ENCODE results near the gene SLC27A3. TPM values are rescaled to one million over a fixed set of nuclear protein-coding genes. Genes with fewer than 3 reads are reported as not detected.

The SLC27A3 gene
- polyA plus RNA-seq, 2 of the 4 experiments (the other 2 are of a cell fraction), result 1.3 to 2.1 TPM

GRCh38 chr1:153754266-153754665 lies 20.9 kb upstream of the SLC27A3 start:
- H3K4me1 ChIP-seq, result no peaks in the 10 kb centered on the region
- no peaks in the 10 kb centered on the region for H3K9me3 ChIP-seq
- H3K4me2 ChIP-seq, result no peak overlapping the region
- FAIRE-seq (no peak), ATAC-seq (no peak), DNase-seq (ENCODE audit: low read depth in 1 of 2, low spot score in 1 of 2) (no peak)
- no peak overlapping the region for H3K4me3 ChIP-seq
- 88% methylated on average over 2 of the region's 2 CpGs for WGBS (ENCODE audit: missing lambda C conversion rate)
- TF ChIP-seq SREBF2 (IDR thresholded peaks at IDR 0.05) (no peak), CHD4 (IDR thresholded peaks at IDR 0.05; ENCODE audit: borderline replicate concordance) (no peak), HOXB13 (CRISPR knock-in tag; IDR thresholded peaks at IDR 0.05; ENCODE audit: low read depth) (no peak), NPAS2 (CRISPR knock-in tag; IDR thresholded peaks at IDR 0.05; ENCODE audit: borderline replicate concordance) (no peak), RAD21 (conservative IDR thresholded peaks at IDR 0.05 in 1 of 2, IDR thresholded peaks at IDR 0.05 in 1 of 2) (no peak), POLR2A (IDR thresholded peaks at IDR 0.05; ENCODE audit: low read length) (no peak), ATOH8 (CRISPR knock-in tag; IDR thresholded peaks at IDR 0.05; ENCODE audit: low read depth) (no peak), FOXS1 (CRISPR knock-in tag; IDR thresholded peaks at IDR 0.05) (no peak), HDAC2 (IDR thresholded peaks at IDR 0.05) (no peak), MAFK (IDR thresholded peaks at IDR 0.05; ENCODE audit: partially characterized antibody) (no peak), BHLHE40 (IDR thresholded peaks at IDR 0.05; ENCODE audit: low read depth, low read length) (no peak), KDM1A (IDR thresholded peaks at IDR 0.05; ENCODE audit: low read depth) (no peak), JUNB (IDR thresholded peaks at IDR 0.05) (no peak), ZC3H11A (IDR thresholded peaks at IDR 0.05) (no peak), CHD2 (IDR thresholded peaks at IDR 0.05; ENCODE audit: low read length, partially characterized antibody) (no peak), MAZ (IDR thresholded peaks at IDR 0.05; ENCODE audit: borderline replicate concordance, low read depth, low read length) (no peak), TFCP2L1 (CRISPR knock-in tag; IDR thresholded peaks at IDR 0.05) (no peak)
- ChIA-PET POLR2A (no interaction called here), CTCF (interaction anchor here (1.0 to 6.9 kb wide), 7 partner anchors 9 to 402 kb away, joined by 3 to 33 read pairs (median 5); partner anchors contain the start of gene NPR1)
- no peak overlapping the region for H3K27ac ChIP-seq

- Histone ChIP-seq H3K4me2 (no peak overlapping the region), H3K4me1 (no peaks in the 10 kb centered on the region), H3K27ac (no peak overlapping the region), H3K9me3 (no peaks in the 10 kb centered on the region), H3K4me3 (no peak overlapping the region)
- TF ChIP-seq CEBPB (IDR thresholded peaks at IDR 0.05) (no peak), CHD2 (IDR thresholded peaks at IDR 0.05; ENCODE audit: low read length, partially characterized antibody) (no peak), USF2 (IDR thresholded peaks at IDR 0.05) (no peak), ZSCAN20 (CRISPR knock-in tag; IDR thresholded peaks at IDR 0.05) (no peak), BHLHE40 (IDR thresholded peaks at IDR 0.05; ENCODE audit: low read depth, low read length) (no peak), RAD21 (conservative IDR thresholded peaks at IDR 0.05 in 1 of 2, IDR thresholded peaks at IDR 0.05 in 1 of 2) (no peak), HMGXB4 (CRISPR knock-in tag; IDR thresholded peaks at IDR 0.05; ENCODE audit: borderline replicate concordance) (no peak), KDM5A (IDR thresholded peaks at IDR 0.05) (no peak), RCOR1 (IDR thresholded peaks at IDR 0.05; ENCODE audit: low read depth, low read length) (no peak), GATA3 (IDR thresholded peaks at IDR 0.05; ENCODE audit: borderline replicate concordance) (no peak), TFCP2L1 (CRISPR knock-in tag; IDR thresholded peaks at IDR 0.05) (no peak), MAZ (IDR thresholded peaks at IDR 0.05; ENCODE audit: borderline replicate concordance, low read depth, low read length) (no peak), BCL3 (IDR thresholded peaks at IDR 0.05) (no peak), NFE2L2 (conservative IDR thresholded peaks at IDR 0.05; ENCODE audit: low read length) (no peak)
- ATAC-seq, result no peak
- FAIRE-seq, result no peak
- no peak for DNase-seq (ENCODE audit: low read depth in 1 of 2, low spot score in 1 of 2)
- CTCF ChIA-PET, result interaction anchor here (0.6 to 6.9 kb wide), 5 partner anchors 11 to 249 kb away, joined by 3 to 33 read pairs (median 5); partner anchors contain the start of gene RAB13
- 96% methylated on average over 4 of the region's 4 CpGs for WGBS (ENCODE audit: missing lambda C conversion rate)
- POLR2A ChIA-PET, result no interaction called here
Observed at GRCh38 chr1:153760440-153760839, 14.8 kb upstream of the SLC27A3 start.
